SK-N-MC (cell line): Measurements from ENCODE around the gene MED13L.

ENCODE experiments used
- DNase-seq: peaks from one replicate; pipeline ENCODE4 v3.0.0-alpha.2; 2011; ENCODE audit warnings: low read depth, low spot score
- H3K27ac ChIP-seq: fragments of 200-600 bp; sonication (generic); 2 replicates; pipeline ENCODE4 v1.5.1; 2016; ENCODE audit warnings: mixed run types
- H3K36me3 ChIP-seq: fragments of 200-600 bp; sonication (generic); 2 replicates; pipeline ENCODE4 v1.6.1; 2017; ENCODE audit warnings: antibody characterized with exemption, low read length, mixed read lengths; ENCODE audit not compliant: insufficient read depth
- H3K4me3 ChIP-seq: fragments of 200-600 bp; sonication (generic); 2 replicates; pipeline ENCODE4 v1.5.1; 2016
- H3K9ac ChIP-seq: fragments of 200-600 bp; sonication (generic); 2 replicates; pipeline ENCODE4 v1.8.0; 2017; ENCODE audit warnings: mixed run types, mixed read lengths; ENCODE audit not compliant: insufficient read length
- H3K9me3 ChIP-seq: fragments of 200-600 bp; sonication (generic); 2 replicates; pipeline ENCODE4 v1.6.1; 2017; ENCODE audit warnings: low read depth, mild to moderate bottlenecking, antibody characterized with exemption, low read length, moderate library complexity, mixed read lengths
- EZH2 ChIP-seq: fragments of 200-600 bp; sonication (generic); IDR thresholded peaks from one replicate; pipeline ENCODE4 v1.6.1; 2017; ENCODE audit warnings: antibody characterized with exemption
- FOXP2 ChIP-seq: optimal IDR thresholded peaks from 2 replicates; pipeline ENCODE3; 2011; ENCODE audit warnings: mild to moderate bottlenecking, moderate library complexity; ENCODE audit not compliant: insufficient read depth; ENCODE audit errors: extremely low read length, control extremely low read depth
- POLR2AphosphoS5 ChIP-seq: IDR thresholded peaks from 2 replicates; pipeline ENCODE4 v1.6.1; 2012; ENCODE audit warnings: mild to moderate bottlenecking, low read depth, low read length, borderline replicate concordance

MED13L gene

DNA sequence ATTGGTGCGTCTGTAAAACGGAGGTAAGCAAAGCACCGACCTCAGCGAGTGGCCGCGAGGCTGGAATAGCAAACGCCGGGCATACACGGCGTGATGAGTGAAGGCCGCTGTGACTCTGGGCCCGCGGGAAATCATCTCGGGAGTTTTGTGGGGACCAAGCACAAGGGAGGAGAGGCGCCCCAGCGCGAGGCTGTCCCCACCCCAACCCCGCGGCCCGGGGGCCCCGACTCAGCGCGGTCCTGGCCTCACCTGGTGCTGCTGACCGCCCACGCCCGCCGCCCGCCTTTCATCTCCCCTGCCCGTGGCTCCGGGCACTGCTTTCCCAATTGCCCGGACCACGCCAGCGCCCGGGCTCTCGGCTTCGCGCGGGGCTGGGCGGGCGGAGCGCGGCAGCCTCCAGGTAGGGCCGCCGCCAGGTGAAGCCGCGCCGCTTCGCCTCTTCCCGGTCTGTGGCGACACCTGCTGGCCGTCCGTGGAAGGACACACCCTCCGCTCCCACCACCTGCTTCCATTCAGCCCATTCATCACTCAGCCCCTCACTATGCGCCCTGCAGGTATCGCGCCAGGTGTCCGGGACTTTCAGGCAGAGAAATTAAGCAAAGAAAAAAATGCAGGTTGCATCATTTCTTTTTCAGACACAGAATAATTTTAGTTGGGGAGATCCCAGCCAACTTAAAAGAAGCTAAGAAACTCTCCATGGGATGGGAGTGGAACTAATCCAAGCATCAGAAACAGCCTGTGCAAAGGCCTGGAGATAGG is 360.4 kb downstream of the MED13L start:
- no peak for DNase-seq
- no peak for TF ChIP-seq POLR2AphosphoS5
- TF ChIP-seq FOXP2: no peak
- no peak for TF ChIP-seq EZH2
- Histone ChIP-seq H3K9me3 (no peaks in the 10 kb centered on the region), H3K9ac (no peak overlapping the region), H3K36me3 (no peaks in the 10 kb centered on the region), H3K27ac (no peak overlapping the region), H3K4me3 (no peak overlapping the region)

DNA sequence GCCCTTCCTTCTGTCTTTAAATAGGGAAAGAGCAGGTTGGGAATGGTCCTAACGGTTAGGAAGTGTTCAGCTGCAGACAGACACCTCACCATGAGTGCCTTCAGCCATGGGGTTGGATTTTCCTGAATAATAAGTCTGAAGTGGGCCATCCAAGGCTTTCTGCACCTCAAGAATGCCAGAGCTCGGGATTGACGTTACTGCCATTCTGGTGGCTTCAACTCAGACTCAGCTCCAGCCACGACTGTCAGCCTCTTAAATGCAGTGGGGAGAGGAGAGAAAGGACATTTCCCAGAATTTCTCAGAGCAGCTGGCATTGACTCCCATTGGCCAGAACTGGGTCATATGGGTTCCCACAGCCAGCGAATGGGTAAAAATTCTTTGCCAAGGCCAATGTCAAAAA is 363.4 kb downstream of the MED13L start:
- no peaks in the 10 kb centered on the region for H3K9me3 ChIP-seq
- DNase-seq: no peak
- no peaks in the 10 kb centered on the region for H3K36me3 ChIP-seq
- no peak for TF ChIP-seq FOXP2
- no peak overlapping the region for H3K27ac ChIP-seq
- H3K4me3 ChIP-seq: no peak overlapping the region
- H3K9ac ChIP-seq: no peak overlapping the region

DNA sequence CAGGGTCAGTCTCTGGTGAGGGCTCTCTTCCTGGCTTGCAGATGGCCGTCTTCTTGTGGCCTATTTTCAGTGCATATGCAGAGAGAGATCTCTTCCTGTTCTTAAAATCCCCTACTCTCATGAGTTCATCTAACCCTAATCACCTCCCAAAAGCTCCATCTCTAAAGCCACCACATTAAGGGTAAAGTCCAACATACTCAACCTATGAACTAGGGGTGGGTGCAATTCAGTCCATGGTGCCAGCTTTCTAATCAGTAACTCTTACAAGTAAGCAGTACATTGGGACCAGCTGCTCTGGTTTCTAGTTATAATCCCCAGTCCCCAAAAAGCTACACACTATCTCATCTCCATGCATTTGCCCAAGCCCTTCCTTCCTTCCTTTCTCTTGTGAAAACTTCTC is 365.1 kb downstream of the MED13L start:
- TF ChIP-seq FOXP2 (no peak), POLR2AphosphoS5 (no peak), EZH2 (no peak)

DNA sequence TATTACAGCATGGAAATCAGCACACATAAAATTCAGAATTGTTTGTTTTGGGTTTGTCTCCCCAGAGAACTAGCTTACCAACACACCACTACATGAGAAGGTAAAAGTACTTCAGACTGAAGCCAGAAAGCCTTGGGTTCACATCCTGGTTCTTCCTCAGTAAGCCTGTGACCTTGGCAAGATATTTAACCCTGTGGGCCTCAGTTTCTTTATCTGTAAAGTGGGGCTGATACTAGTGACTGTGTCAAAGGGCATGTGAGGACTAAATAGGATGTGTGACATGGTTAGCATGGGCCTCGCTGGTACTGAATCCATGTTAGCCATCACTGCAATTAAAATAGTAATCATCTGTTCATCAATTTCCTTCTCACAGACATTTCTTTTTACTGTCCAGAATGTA is 366.1 kb downstream of the MED13L start:
- Histone ChIP-seq H3K4me3 (no peak overlapping the region), H3K9ac (no peak overlapping the region), H3K9me3 (no peaks in the 10 kb centered on the region), H3K27ac (no peak overlapping the region), H3K36me3 (no peaks in the 10 kb centered on the region)
- TF ChIP-seq EZH2 (no peak), POLR2AphosphoS5 (no peak), FOXP2 (no peak)
- DNase-seq: no peak

More for the DNA sequence above, 365.1 kb downstream of the MED13L start:
- no peak overlapping the region for H3K4me3 ChIP-seq
- no peak for DNase-seq
- no peaks in the 10 kb centered on the region for H3K36me3 ChIP-seq
- H3K27ac ChIP-seq: no peak overlapping the region
- no peak overlapping the region for H3K9ac ChIP-seq
- no peaks in the 10 kb centered on the region for H3K9me3 ChIP-seq

GRCh38 chr12:115910057-115910456 is 367.4 kb downstream of the MED13L start:
- DNase-seq: no peak
- no peak for TF ChIP-seq FOXP2
- TF ChIP-seq EZH2: no peak
- no peak for TF ChIP-seq POLR2AphosphoS5
- Histone ChIP-seq H3K36me3 (no peaks in the 10 kb centered on the region), H3K9me3 (no peaks in the 10 kb centered on the region), H3K9ac (no peak overlapping the region), H3K4me3 (no peak overlapping the region), H3K27ac (no peak overlapping the region)
